SKM-1 (cell line): ENCODE results near the gene TNNT3.
"Not testable (repeated sequence)": the region's sequence is repeated elsewhere in the genome, so short reads cannot be mapped to it uniquely, and the experiment has no call there.

ENCODE experiments used
- DNase-seq: peaks from one replicate; lab custom pipeline; 2025; ENCODE audit not compliant: unreplicated experiment; lab: John Stamatoyannopoulos, UW

Gene TNNT3

GRCh38 chr11:1933416-1934334 is 14.2 kb downstream of the TNNT3 start:
- no peak for DNase-seq

- DNase-seq: no peak
Measured at GRCh38 chr11:1934335-1935155, 15.0 kb downstream of the TNNT3 start.

GRCh38 chr11:1935156-1936071 is 15.9 kb downstream of the TNNT3 start:
- no peak for DNase-seq

- DNase-seq: no peak
Measured at GRCh38 chr11:1936072-1936780, 16.7 kb downstream of the TNNT3 start.

GRCh38 chr11:1936781-1937615 is 17.5 kb downstream of the TNNT3 start:
- no peak for DNase-seq

GRCh38 chr11:1937616-1938342 is 18.3 kb downstream of the TNNT3 start:
- no peak for DNase-seq

GRCh38 chr11:1938343-1939005 is 19.0 kb downstream of the TNNT3 start:
- DNase-seq: no peak

- DNase-seq: no peak
Measured at GRCh38 chr11:1939006-1939625, 19.6 kb downstream of the TNNT3 start.

GRCh38 chr11:1939788-1940187 is 20.3 kb downstream of the TNNT3 start:
- not testable (repeated sequence) for DNase-seq

GRCh38 chr11:1942558-1943260 is 23.2 kb downstream of the TNNT3 start:
- no peak for DNase-seq

- no peak for DNase-seq
Measured at GRCh38 chr11:1943576-1943975, 24.1 kb downstream of the TNNT3 start.

- no peak for DNase-seq
Measured at GRCh38 chr11:1943977-1944376, 24.5 kb downstream of the TNNT3 start.

- no peak for DNase-seq
Measured at GRCh38 chr11:1946812-1947484, 27.4 kb downstream of the TNNT3 start, which contains the start of gene MRPL23. Gene MRPL23, plus strand, starts transcription at chr11:1947332. Its CDS starts 31 bp downstream, at chr11:1947363.

- DNase-seq: no peak
Measured at GRCh38 chr11:1947592-1948237, 28.2 kb downstream of the TNNT3 start.

GRCh38 chr11:1948389-1948788 is 28.9 kb downstream of the TNNT3 start:
- no peak for DNase-seq

GRCh38 chr11:1949302-1949701 is 29.8 kb downstream of the TNNT3 start:
- no peak for DNase-seq
